Right forelimb (tissue), 1 donor: ENCODE data around the gene SPRY2.

Experiments
- DNase-seq: peaks from one replicate; pipeline ENCODE4 v3.0.0-alpha.2; 2018

The SPRY2 gene

GRCh38 chr13:80312012-80312704 lies 28.8 kb downstream of the SPRY2 start:
- no peak for DNase-seq

GRCh38 chr13:80309926-80310325 lies 31.0 kb downstream of the SPRY2 start:
- no peak for DNase-seq

GRCh38 chr13:80307401-80307987 lies 33.4 kb downstream of the SPRY2 start:
- no peak for DNase-seq

- DNase-seq = no peak
Measured at GRCh38 chr13:80306337-80306972, 34.5 kb downstream of the SPRY2 start.

- no peak for DNase-seq
Measured at GRCh38 chr13:80305737-80306136, 35.2 kb downstream of the SPRY2 start.

GRCh38 chr13:80303225-80303811 lies 37.6 kb downstream of the SPRY2 start:
- no peak for DNase-seq

GRCh38 chr13:80299046-80299445 lies 41.9 kb downstream of the SPRY2 start:
- DNase-seq = no peak

- no peak for DNase-seq
Measured at GRCh38 chr13:80297503-80297902, 43.4 kb downstream of the SPRY2 start.

GRCh38 chr13:80297094-80297493 lies 43.8 kb downstream of the SPRY2 start:
- no peak for DNase-seq

- no peak for DNase-seq
Measured at GRCh38 chr13:80296638-80297037, 44.3 kb downstream of the SPRY2 start.

GRCh38 chr13:80290591-80290990 lies 50.3 kb downstream of the SPRY2 start:
- no peak for DNase-seq
